HG02852 (cell line): ENCODE data around the gene BMP7.
"Not testable (repeated sequence)": the region's sequence is repeated elsewhere in the genome, so short reads cannot be mapped to it uniquely, and the experiment has no call there.

Experiments used
- ATAC-seq: cut with Tn5 transposase; IDR thresholded peaks from one replicate; pipeline ENCODE4 v1.9.1; 2021; ENCODE audit warnings: mild to moderate bottlenecking, moderate library complexity; ENCODE audit not compliant: unreplicated experiment

Gene BMP7

GRCh38 chr20:57195469-57196100 lies 70.9 kb downstream of the BMP7 start:
- no peak for ATAC-seq

GRCh38 chr20:57195023-57195422 lies 71.4 kb downstream of the BMP7 start:
- no peak for ATAC-seq

GRCh38 chr20:57194154-57194553 lies 72.3 kb downstream of the BMP7 start:
- ATAC-seq, result no peak

- no peak for ATAC-seq
Observed at GRCh38 chr20:57193094-57193493, 73.3 kb downstream of the BMP7 start.

- ATAC-seq, result no peak
Observed at GRCh38 chr20:57192311-57192710, 74.1 kb downstream of the BMP7 start.

- not testable (repeated sequence) for ATAC-seq
Observed at GRCh38 chr20:57191265-57191638, 75.2 kb downstream of the BMP7 start.

- no peak for ATAC-seq
Observed at GRCh38 chr20:57190536-57191264, 75.7 kb downstream of the BMP7 start.

- no peak for ATAC-seq
Observed at GRCh38 chr20:57189713-57190112, 76.7 kb downstream of the BMP7 start.

- ATAC-seq, result no peak
Observed at GRCh38 chr20:57188576-57189079, 77.8 kb downstream of the BMP7 start.

GRCh38 chr20:57188056-57188455 lies 78.4 kb downstream of the BMP7 start:
- no peak for ATAC-seq

- no peak for ATAC-seq
Observed at GRCh38 chr20:57187068-57187634, 79.3 kb downstream of the BMP7 start.

- ATAC-seq, result no peak
Observed at GRCh38 chr20:57186192-57186591, 80.2 kb downstream of the BMP7 start.

GRCh38 chr20:57185188-57185743 lies 81.2 kb downstream of the BMP7 start:
- ATAC-seq, result no peak

GRCh38 chr20:57183457-57184009 lies 82.9 kb downstream of the BMP7 start:
- ATAC-seq, result no peak

- no peak for ATAC-seq
Observed at GRCh38 chr20:57181639-57182038, 84.8 kb downstream of the BMP7 start.

- no peak for ATAC-seq
Observed at GRCh38 chr20:57180954-57181353, 85.5 kb downstream of the BMP7 start.

- no peak for ATAC-seq
Observed at GRCh38 chr20:57180387-57180786, 86.1 kb downstream of the BMP7 start.

- no peak for ATAC-seq
Observed at GRCh38 chr20:57179265-57179664, 87.2 kb downstream of the BMP7 start.

- no peak for ATAC-seq
Observed at GRCh38 chr20:57178582-57179111, 87.8 kb downstream of the BMP7 start.

- ATAC-seq, result no peak
Observed at GRCh38 chr20:57177636-57178280, 88.7 kb downstream of the BMP7 start.

GRCh38 chr20:57176842-57177241 lies 89.6 kb downstream of the BMP7 start:
- no peak for ATAC-seq
